ENCODE data around the gene UGT1A8. TPM values are rescaled to one million over a fixed set of nuclear protein-coding genes. Genes with fewer than 3 reads are reported as not detected.

The UGT1A8 gene
- polyA plus RNA-seq, 1 experiment = not detected

DNA sequence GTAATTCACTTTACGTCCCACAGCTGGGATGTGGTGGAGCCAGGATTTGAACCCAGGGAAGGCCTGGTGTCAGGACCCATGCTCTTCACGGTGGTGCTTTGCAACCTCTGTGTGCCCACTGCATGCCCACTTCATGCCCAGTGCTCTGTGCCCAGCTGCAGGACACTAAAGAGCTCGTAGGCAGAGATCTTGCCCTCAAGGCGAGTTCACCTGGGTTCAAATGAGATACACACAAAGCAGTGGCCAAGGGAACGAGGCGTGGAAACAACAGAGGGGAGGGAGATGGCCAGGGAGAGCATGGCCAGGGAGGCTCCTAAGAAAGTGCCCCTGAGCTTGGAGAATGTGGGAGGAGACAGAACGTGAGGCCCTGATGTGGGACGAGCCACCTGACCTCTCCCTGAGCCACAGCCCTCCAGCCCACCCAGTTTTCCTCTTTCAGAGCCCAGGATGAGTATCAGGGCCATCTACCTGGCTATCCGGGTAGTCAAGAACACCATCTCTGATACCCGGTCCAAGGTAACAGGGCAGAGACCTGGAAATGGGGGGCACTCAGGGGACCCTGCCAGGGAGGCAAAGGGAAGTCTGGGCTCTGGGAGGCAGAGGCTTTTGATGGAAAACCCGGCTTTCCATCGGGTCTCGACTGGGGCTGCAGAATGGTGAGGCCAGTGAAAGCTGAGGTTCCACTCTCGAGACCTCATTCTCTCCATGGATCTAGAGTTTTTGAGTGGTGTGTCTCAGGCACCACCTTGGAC lies 181.1 kb downstream of the UGT1A8 start:
- H3K27ac ChIP-seq (ENCODE audit: low read depth, low read length) = no peak overlapping the region
- TF ChIP-seq CTCF (IDR thresholded peaks at IDR 0.05; ENCODE audit: low read depth, low read length) = no peak
- peaks cover 7% of the 10 kb centered on the region for H3K27me3 ChIP-seq (ENCODE audit: control insufficient read depth, insufficient read depth, low read length)
- no peak for DNase-seq (ENCODE audit: low read depth, low spot score)
- H3K9me3 ChIP-seq (ENCODE audit: control insufficient read depth, insufficient read depth, low read length) = peaks cover 3% of the 10 kb centered on the region; the same call in 1 of the 2 replicates
- POLR2A ChIA-PET = no interaction called here
- no peak overlapping the region for H3K4me3 ChIP-seq (ENCODE audit: low read depth, low read length)
- CTCF ChIA-PET = no interaction called here

- ChIA-PET POLR2A (no interaction called here), CTCF (no interaction called here)
- Histone ChIP-seq H3K27ac (ENCODE audit: low read depth, low read length) (no peak overlapping the region), H3K27me3 (ENCODE audit: control insufficient read depth, insufficient read depth, low read length) (peaks cover 7% of the 10 kb centered on the region), H3K4me3 (ENCODE audit: low read depth, low read length) (no peak overlapping the region), H3K9me3 (ENCODE audit: control insufficient read depth, insufficient read depth, low read length) (no peaks in the 10 kb centered on the region; the same call in 1 of the 2 replicates)
- DNase-seq (ENCODE audit: low read depth, low spot score) = no peak
- TF ChIP-seq CTCF (IDR thresholded peaks at IDR 0.05; ENCODE audit: low read depth, low read length) = no peak
Measured at GRCh38 chr2:233799087-233799665, 181.7 kb downstream of the UGT1A8 start.

GRCh38 chr2:233799716-233800115 lies 182.3 kb downstream of the UGT1A8 start:
- TF ChIP-seq CTCF (IDR thresholded peaks at IDR 0.05; ENCODE audit: low read depth, low read length) = no peak
- ChIA-PET CTCF (no interaction called here), POLR2A (no interaction called here)
- Histone ChIP-seq H3K27me3 (ENCODE audit: control insufficient read depth, insufficient read depth, low read length) (peaks cover 7% of the 10 kb centered on the region), H3K27ac (ENCODE audit: low read depth, low read length) (no peak overlapping the region), H3K4me3 (ENCODE audit: low read depth, low read length) (no peak overlapping the region), H3K9me3 (ENCODE audit: control insufficient read depth, insufficient read depth, low read length) (no peaks in the 10 kb centered on the region; the same call in 1 of the 2 replicates)
- no peak for DNase-seq (ENCODE audit: low read depth, low spot score)

DNA sequence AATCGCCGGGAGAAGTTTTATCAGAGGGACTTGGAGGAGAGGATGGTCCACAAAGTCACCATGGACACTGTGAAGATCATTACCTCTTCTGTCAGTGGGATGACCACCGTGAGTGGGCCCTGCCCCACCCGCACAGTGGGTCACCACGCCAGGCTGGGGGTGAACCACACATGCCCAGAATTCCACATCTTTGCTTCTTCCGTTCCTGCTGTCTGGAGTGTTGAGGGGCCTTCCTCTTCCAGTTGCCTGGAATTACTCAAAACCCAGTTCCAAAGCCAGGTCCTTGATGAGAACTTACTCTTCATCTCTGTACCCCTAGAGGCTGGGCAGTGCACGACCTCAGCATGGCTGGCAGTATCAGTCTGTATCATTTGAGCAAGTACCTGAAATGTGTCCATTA lies 182.8 kb downstream of the UGT1A8 start:
- Histone ChIP-seq H3K4me3 (ENCODE audit: low read depth, low read length) (no peak overlapping the region), H3K9me3 (ENCODE audit: control insufficient read depth, insufficient read depth, low read length) (no peaks in the 10 kb centered on the region; the same call in 1 of the 2 replicates), H3K27me3 (ENCODE audit: control insufficient read depth, insufficient read depth, low read length) (peaks cover 7% of the 10 kb centered on the region), H3K27ac (ENCODE audit: low read depth, low read length) (no peak overlapping the region)
- no peak for TF ChIP-seq CTCF (IDR thresholded peaks at IDR 0.05; ENCODE audit: low read depth, low read length)
- CTCF ChIA-PET = no interaction called here
- POLR2A ChIA-PET = no interaction called here
- no peak for DNase-seq (ENCODE audit: low read depth, low spot score)

DNA sequence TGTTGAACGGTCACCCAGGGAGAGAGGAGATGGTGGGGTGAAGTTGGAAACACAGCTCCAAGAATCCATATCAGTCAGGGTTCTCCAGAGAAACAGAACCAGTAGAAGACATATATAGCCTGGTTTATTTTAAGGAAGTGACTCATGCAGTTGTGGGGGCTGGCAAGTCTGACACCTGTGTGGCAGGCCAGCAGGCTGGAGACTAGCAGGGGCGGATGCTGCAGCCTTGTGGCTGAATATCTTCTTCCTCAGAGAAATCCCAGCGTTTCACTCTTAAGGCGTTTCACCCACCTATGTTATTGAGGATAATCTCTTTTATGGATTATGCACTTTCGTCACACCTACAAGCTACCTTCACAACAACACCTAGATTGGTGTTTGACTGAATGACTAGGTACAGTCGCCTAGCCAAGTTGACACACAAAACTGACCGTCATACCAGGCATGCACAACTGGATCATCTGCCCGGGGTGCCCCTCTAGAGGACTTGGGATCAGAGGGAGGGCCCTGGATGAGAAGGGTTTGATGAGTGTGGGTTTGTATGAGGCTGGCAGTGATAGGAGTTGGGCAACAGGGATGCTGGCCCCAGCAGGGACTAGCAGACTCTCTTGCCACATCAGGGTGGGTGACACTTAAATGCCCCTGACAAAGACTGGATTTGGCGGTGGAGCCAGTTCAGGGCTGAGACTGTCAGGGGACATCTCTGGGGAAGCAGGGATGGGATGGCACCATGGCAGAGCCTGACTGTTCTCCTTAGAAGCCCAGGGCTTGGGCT lies 184.1 kb downstream of the UGT1A8 start:
- H3K9me3 ChIP-seq (ENCODE audit: control insufficient read depth, insufficient read depth, low read length) = no peaks in the 10 kb centered on the region
- no peak for TF ChIP-seq CTCF (IDR thresholded peaks at IDR 0.05; ENCODE audit: low read depth, low read length)
- no peak for DNase-seq (ENCODE audit: low read depth, low spot score)
- CTCF ChIA-PET = no interaction called here
- H3K27me3 ChIP-seq (ENCODE audit: control insufficient read depth, insufficient read depth, low read length) = peaks cover 7% of the 10 kb centered on the region
- no peak overlapping the region for H3K4me3 ChIP-seq (ENCODE audit: low read depth, low read length)
- POLR2A ChIA-PET = no interaction called here
- no peak overlapping the region for H3K27ac ChIP-seq (ENCODE audit: low read depth, low read length)

Measured in AG04450 (cell line).